Measurements from ENCODE around the gene ZNF638. TPM values are rescaled to one million over a fixed set of nuclear protein-coding genes. Genes with fewer than 3 reads are reported as not detected.

ZNF638 gene
- total and polyA plus RNA-seq, 2 of the 8 experiments (the other 6 are each of a cell fraction or from before 2014, with no cell fraction given): 45.3 to 143 TPM

DNA sequence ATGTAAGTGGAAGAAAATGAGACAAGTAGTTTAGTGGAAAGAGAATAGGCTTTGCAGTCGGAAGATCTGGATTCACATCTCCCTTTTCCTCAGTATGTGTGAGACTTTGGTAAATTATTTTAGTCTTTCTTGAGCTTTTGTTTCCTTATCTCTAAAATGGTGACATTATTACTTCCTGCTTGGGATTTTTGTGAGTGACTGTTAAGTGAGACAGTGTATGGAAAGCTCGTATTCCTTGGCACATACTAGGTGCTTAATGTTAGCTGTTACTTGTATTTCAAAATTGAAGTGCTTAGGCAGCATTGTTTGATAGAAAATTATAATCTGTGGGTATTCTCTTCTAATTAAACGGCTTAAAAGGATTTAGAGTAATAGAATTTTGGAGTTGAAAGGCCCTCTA lies 2.0 kb downstream of the ZNF638 start:
- Histone ChIP-seq H3K4me2 (ENCODE audit: insufficient read depth in 1 of 2, low read depth in 2 of 2, low read length in 2 of 2) (peak overlapping the region; percentile 18 to 65; a peak in 3 of 4 replicates), H2BK12ac (ENCODE audit: low read depth, low read length) (no peak overlapping the region), H4K91ac (replicated peaks; ENCODE audit: insufficient read length, low read length) (no peak overlapping the region), H2AK5ac (ENCODE audit: low read depth, low read length) (no peak overlapping the region), H2BK20ac (ENCODE audit: low read length) (no peak overlapping the region), H3K14ac (ENCODE audit: insufficient read length) (no peak overlapping the region), H3K9ac (replicated peaks in 1 of 4; ENCODE audit: extremely low read depth in 1 of 4, low read depth in 3 of 4, low read length in 3 of 4) (peak overlapping the region in 1 of 4 experiments; percentile 13; a peak in 1 of 7 replicates), H3K23ac (ENCODE audit: insufficient read length) (no peak overlapping the region), H3K79me1 (ENCODE audit: low read depth, low read length) (no peaks in the 10 kb centered on the region), H4K20me1 (replicated peaks in 1 of 2; ENCODE audit: control insufficient read depth in 1 of 2, insufficient read depth in 2 of 2, low read length in 2 of 2) (peaks cover 8 to 15% of the 10 kb centered on the region in 2 experiments), H3K4me1 (replicated peaks in 1 of 4; ENCODE audit: control insufficient read depth in 3 of 4, insufficient read depth in 4 of 4, low read length in 3 of 4) (peaks cover 0 to 4% (median 0%) of the 10 kb centered on the region in 4 experiments; a peak in 1 of 7 replicates), H3K18ac (ENCODE audit: extremely low read depth, low read length) (no peak overlapping the region), H3K4ac (replicated peaks; ENCODE audit: insufficient read length, low read depth, low read length) (no peak overlapping the region), H3K23me2 (ENCODE audit: low read depth, low read length) (peaks cover 7% of the 10 kb centered on the region; the same call in 1 of the 2 replicates), H3K79me2 (ENCODE audit: control insufficient read depth in 1 of 2, insufficient read depth in 2 of 2, low read length in 2 of 2) (peaks cover 8 to 73% of the 10 kb centered on the region in 2 experiments), H3K56ac (replicated peaks; ENCODE audit: insufficient read length, low read depth, low read length) (no peak overlapping the region), H3K27ac (ENCODE audit: low read depth, low read length) (no peak overlapping the region), H4K8ac (ENCODE audit: extremely low read depth, insufficient read depth, low read length) (no peak overlapping the region), H2AFZ (ENCODE audit: low read length) (no peak overlapping the region), H3K4me3 (ENCODE audit: extremely low read depth in 1 of 4, insufficient read depth in 2 of 4, low read depth in 3 of 4, low read length in 4 of 4) (peak overlapping the region in 2 of 4 experiments; percentile 69 to 88; a peak in 3 of 8 replicates), H3K27me3 (replicated peaks in 1 of 4; ENCODE audit: control insufficient read depth in 3 of 4, extremely low read depth in 1 of 4, insufficient read depth in 3 of 4, low read length in 3 of 4) (no peaks in the 10 kb centered on the region), H2BK15ac (ENCODE audit: low read length) (no peak overlapping the region), H4K5ac (ENCODE audit: insufficient read length, low read depth, low read length) (no peak overlapping the region), H2BK5ac (ENCODE audit: low read depth, low read length) (no peak overlapping the region), H2BK120ac (replicated peaks; ENCODE audit: low read depth, low read length) (no peak overlapping the region), H3K36me3 (ENCODE audit: control insufficient read depth in 2 of 4, insufficient read depth in 4 of 4, low read length in 3 of 4) (peaks cover 0 to 3% (median 0%) of the 10 kb centered on the region in 4 experiments; a peak in 1 of 8 replicates), H3K9me3 (ENCODE audit: insufficient read depth in 2 of 2, low read depth in 1 of 2, low read length in 1 of 2) (no peaks in the 10 kb centered on the region)
- FAIRE-seq: no peak
- 83% methylated on average over 3 of the region's 3 CpGs; no CpG with 5 or more reads in 1 of the 2 experiments for WGBS, 2 experiments (ENCODE audit: extremely low coverage in 1 of 2, insufficient coverage in 1 of 2, insufficient read length in 1 of 2, insufficient replicate concordance in 2 of 2, low coverage in 1 of 2, low lambda C conversion rate in 2 of 2, missing lambda C conversion rate in 1 of 2)
- TF ChIP-seq RAD21 (IDR thresholded peaks at IDR 0.05 in 1 of 2, conservative IDR thresholded peaks at IDR 0.05 in 1 of 2; ENCODE audit: low read depth in 2 of 2, low read length in 2 of 2) (no peak), SP1 (IDR thresholded peaks at IDR 0.05; ENCODE audit: low read depth, low read length) (no peak), RXRA (IDR thresholded peaks at IDR 0.05; ENCODE audit: insufficient read depth, low read depth, low read length) (no peak), JUND (IDR thresholded peaks at IDR 0.05; ENCODE audit: low read length) (no peak), SUZ12 (IDR thresholded peaks at IDR 0.05; ENCODE audit: low read length) (no peak), TBP (IDR thresholded peaks at IDR 0.05; ENCODE audit: low read depth, low read length) (no peak), CBX8 (IDR thresholded peaks at IDR 0.05; ENCODE audit: borderline replicate concordance, low read depth, low read length) (no peak), HDAC6 (IDR thresholded peaks at IDR 0.05; ENCODE audit: low read depth, low read length) (no peak), BACH1 (IDR thresholded peaks at IDR 0.05; ENCODE audit: low read length) (no peak), MAFK (IDR thresholded peaks at IDR 0.05; ENCODE audit: low read depth, low read length) (no peak), SIN3A (conservative IDR thresholded peaks at IDR 0.05 in 1 of 2, IDR thresholded peaks at IDR 0.05 in 1 of 2; ENCODE audit: low read depth in 1 of 2, low read length in 2 of 2) (no peak)
- CTCF ChIA-PET (ENCODE audit: partially characterized antibody): interaction anchor here (1.0 to 4.6 kb wide), 3 partner anchors 34 to 110 kb away, joined by 4 to 19 read pairs (median 4); no protein-coding TSS in a partner anchor
- POLR2A ChIA-PET (ENCODE audit: partially characterized antibody): interaction anchor here (1.2 to 2.7 kb wide), 3 partner anchors 13 to 106 kb away, joined by 3 to 16 read pairs (median 4); partner anchors contain the start of gene PAIP2B
- no peak for DNase-seq (ENCODE audit: low read depth in 1 of 2, low spot score in 2 of 2)

Data from H1 (cell line).